HG02884 (cell line): Measurements from ENCODE around the gene ADGRG3.

Experiments used
- ATAC-seq: cut with Tn5 transposase; IDR thresholded peaks from one replicate; pipeline ENCODE4 v1.9.1; 2021; ENCODE audit warnings: mild to moderate bottlenecking, moderate library complexity; ENCODE audit not compliant: unreplicated experiment

ADGRG3 gene

GRCh38 chr16:57645691-57646387, 22.3 kb upstream of the ADGRG3 start:
- no peak for ATAC-seq

- ATAC-seq: no peak
Observed at GRCh38 chr16:57646388-57647039, 21.6 kb upstream of the ADGRG3 start.

GRCh38 chr16:57647136-57647875, 20.8 kb upstream of the ADGRG3 start:
- ATAC-seq: no peak

GRCh38 chr16:57648125-57648524, 20.0 kb upstream of the ADGRG3 start:
- no peak for ATAC-seq

- no peak for ATAC-seq
Observed at GRCh38 chr16:57648581-57649442, 19.3 kb upstream of the ADGRG3 start.

- no peak for ATAC-seq
Observed at GRCh38 chr16:57649443-57649751, 18.7 kb upstream of the ADGRG3 start.

GRCh38 chr16:57649846-57650245, 18.3 kb upstream of the ADGRG3 start:
- no peak for ATAC-seq

- ATAC-seq: no peak
Observed at GRCh38 chr16:57651344-57652333, 16.5 kb upstream of the ADGRG3 start.

- ATAC-seq: no peak
Observed at GRCh38 chr16:57652695-57653471, 15.2 kb upstream of the ADGRG3 start.

- no peak for ATAC-seq
Observed at GRCh38 chr16:57653936-57654335, 14.2 kb upstream of the ADGRG3 start.

GRCh38 chr16:57656342-57656955, 11.7 kb upstream of the ADGRG3 start:
- no peak for ATAC-seq

- no peak for ATAC-seq
Observed at GRCh38 chr16:57657228-57657627, 10.9 kb upstream of the ADGRG3 start.

- ATAC-seq: no peak
Observed at GRCh38 chr16:57658130-57658877, 9.8 kb upstream of the ADGRG3 start.

- ATAC-seq: no peak
Observed at GRCh38 chr16:57658878-57659674, 9.0 kb upstream of the ADGRG3 start.

- ATAC-seq: no peak
Observed at GRCh38 chr16:57660715-57661463, 7.2 kb upstream of the ADGRG3 start.

GRCh38 chr16:57661510-57661909, 6.6 kb upstream of the ADGRG3 start:
- ATAC-seq: no peak
